Upper lobe of left lung (tissue), 6 donors: ENCODE measurements around the gene GINS1. TPM values are rescaled to one million over a fixed set of nuclear protein-coding genes. Genes with fewer than 3 reads are reported as not detected.

Experiments used
- ATAC-seq, 2 donors: fragments of 200-7000 bp; cut with Tn5 transposase; one replicate each; pipeline ENCODE4 v1.9.1; 2022; ENCODE audit warnings: mild to moderate bottlenecking in 2 of 2, moderate library complexity in 2 of 2; ENCODE audit not compliant: low FRiP score in 2 of 2
- DNase-seq, 2 donors: peaks; one replicate each; pipeline ENCODE4 v3.0.0-alpha.2; 2019 to 2020
- H3K27ac ChIP-seq, 4 donors: fragments of 200-600 bp; sonication (generic); one replicate each; pipeline ENCODE4 v1.5.1; 2016 to 2019
- H3K27me3 ChIP-seq, 4 donors: fragments of 200-600 bp; sonication (generic); one replicate each; pipeline ENCODE4 v1.5.1; 2017 to 2019
- H3K36me3 ChIP-seq, 4 donors: fragments of 200-600 bp; sonication (generic); one replicate each; pipeline ENCODE4 v1.5.1; 2016 to 2019
- H3K4me1 ChIP-seq, 4 donors: fragments of 200-600 bp; sonication (generic); one replicate each; pipeline ENCODE4 v1.5.1; 2018 to 2019
- H3K4me3 ChIP-seq, 4 donors: fragments of 200-600 bp; sonication (generic); one replicate each; pipeline ENCODE4 v1.5.1; 2017 to 2019; ENCODE audit warnings: mild to moderate bottlenecking in 2 of 4, moderate library complexity in 1 of 4
- H3K9me3 ChIP-seq, 4 donors: fragments of 200-600 bp; sonication (generic); one replicate each; pipeline ENCODE4 v1.5.1; 2018 to 2019
- EP300 ChIP-seq, 4 donors: sonication (generic); formaldehyde crosslinking; IDR thresholded peaks; one replicate each; pipeline ENCODE4 v1.5.1; 2017; ENCODE audit warnings: antibody characterized with exemption in 4 of 4, control low read depth in 2 of 4
- POLR2A ChIP-seq, 4 donors: fragments of 450-650 bp; IDR thresholded peaks; one replicate each; pipeline ENCODE4 v1.5.1; 2016 to 2017; ENCODE audit warnings: antibody characterized with exemption in 4 of 4, mild to moderate bottlenecking in 2 of 4
- POLR2AphosphoS5 ChIP-seq, 2 donors: sonication (generic); formaldehyde crosslinking; IDR thresholded peaks; one replicate each; pipeline ENCODE4 v1.5.1; 2017; ENCODE audit warnings: antibody characterized with exemption in 2 of 2
- WGBS, 2 donors: methylation state at CpG; one replicate each; pipeline ENCODE4 v1.1.5; 2017 to 2018; 5-methylcytosine and 5-hydroxymethylcytosine counted together
- total RNA-seq, 6 donors: library from RNA; depleted of rRNA in 4 of 6; stranded (reverse); fragments of >200 nt in 4 of 6; gene quantifications; one replicate each; pipeline versions ENCODE4 v1.1.0 to v1.2.1, GENCODE V29; 2016 to 2021
- TF ChIP-seq, protein P1 (sequence below), 6 experiments: fragments of 450-650 bp in 4 of 6; fragments of 200-600 bp in 2 of 6; sonication (generic) in 2 of 6; IDR thresholded peaks; one replicate each; pipeline ENCODE4 v1.5.1; 2016 to 2019; ENCODE audit warnings: antibody characterized with exemption in 6 of 6
- donor health status: DM: no; HTN: no; CAD: no; lungs with moderate emphysema.
- donor health status: DM: no; HTN: yes; CAD: no; lungs with severe emphysema.

GINS1 gene
- 1 to 10 TPM in 2 of 6 donors, under 1 TPM in 4; under 0.01 to 1.8 (median 0.77) TPM for total RNA-seq

DNA sequence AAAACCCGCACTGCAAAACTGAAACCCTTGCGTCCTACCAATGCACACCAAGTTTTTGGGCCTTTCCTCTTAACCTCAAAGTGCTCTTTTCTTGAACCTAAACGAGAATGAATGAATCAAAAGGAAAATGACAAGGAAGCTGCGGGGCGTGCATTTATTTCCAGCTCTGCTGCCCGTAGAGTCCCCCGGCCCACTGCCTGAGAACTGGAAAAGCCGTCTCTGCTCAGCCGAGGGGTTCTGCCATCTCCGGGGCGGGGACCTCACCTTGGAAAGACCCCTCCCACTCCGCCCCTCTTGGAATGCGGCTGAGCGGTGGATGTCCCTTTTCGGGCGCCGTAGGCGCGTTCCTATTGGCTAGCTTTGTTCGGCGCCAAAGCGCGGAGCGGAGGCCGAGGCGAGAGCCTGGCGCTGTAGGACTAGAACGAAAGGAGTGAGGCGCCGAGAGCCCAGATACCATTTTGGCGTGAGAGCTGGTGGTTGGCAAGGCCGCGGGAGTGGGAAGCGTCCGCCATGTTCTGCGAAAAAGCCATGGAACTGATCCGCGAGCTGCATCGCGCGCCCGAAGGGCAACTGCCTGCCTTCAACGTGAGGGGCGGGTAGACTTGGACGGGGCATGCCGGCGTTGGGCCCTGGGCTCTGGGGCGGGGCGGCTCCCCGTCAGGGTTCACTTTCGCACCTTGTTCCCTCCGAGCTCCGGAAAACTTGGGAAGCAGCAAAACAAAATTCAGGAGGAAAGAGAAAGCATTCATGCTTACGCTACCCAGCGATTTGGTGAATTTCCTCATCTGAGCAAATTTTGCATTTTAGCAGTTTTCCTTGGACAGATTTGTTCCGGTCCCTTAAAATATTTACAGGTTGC is at the start of gene GINS1:
TSS of gene GINS1 (plus strand) at position 363 of the 859 bp plus-strand sequence. CDS start at position 511, 148 bp downstream.
- H3K4me3 ChIP-seq, result peak within 1 kb of the TSS; percentile 63 to 78 (median 74)
- H3K9me3 ChIP-seq, result peaks cover 0 to 17% (median 10%) of the 10 kb centered on the region in 4 donors
- ATAC-seq, result peak; percentile 91 to 98
- WGBS, 2 donors, result 1% methylated on average over 40 to 56 of the region's 56 CpGs
- no peaks in the 10 kb centered on the region for H3K36me3 ChIP-seq
- peak; percentile 71 to 92 for DNase-seq
- TF ChIP-seq, protein P1, sequence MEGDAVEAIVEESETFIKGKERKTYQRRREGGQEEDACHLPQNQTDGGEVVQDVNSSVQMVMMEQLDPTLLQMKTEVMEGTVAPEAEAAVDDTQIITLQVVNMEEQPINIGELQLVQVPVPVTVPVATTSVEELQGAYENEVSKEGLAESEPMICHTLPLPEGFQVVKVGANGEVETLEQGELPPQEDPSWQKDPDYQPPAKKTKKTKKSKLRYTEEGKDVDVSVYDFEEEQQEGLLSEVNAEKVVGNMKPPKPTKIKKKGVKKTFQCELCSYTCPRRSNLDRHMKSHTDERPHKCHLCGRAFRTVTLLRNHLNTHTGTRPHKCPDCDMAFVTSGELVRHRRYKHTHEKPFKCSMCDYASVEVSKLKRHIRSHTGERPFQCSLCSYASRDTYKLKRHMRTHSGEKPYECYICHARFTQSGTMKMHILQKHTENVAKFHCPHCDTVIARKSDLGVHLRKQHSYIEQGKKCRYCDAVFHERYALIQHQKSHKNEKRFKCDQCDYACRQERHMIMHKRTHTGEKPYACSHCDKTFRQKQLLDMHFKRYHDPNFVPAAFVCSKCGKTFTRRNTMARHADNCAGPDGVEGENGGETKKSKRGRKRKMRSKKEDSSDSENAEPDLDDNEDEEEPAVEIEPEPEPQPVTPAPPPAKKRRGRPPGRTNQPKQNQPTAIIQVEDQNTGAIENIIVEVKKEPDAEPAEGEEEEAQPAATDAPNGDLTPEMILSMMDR (IDR thresholded peaks at IDR 0.05), result peak in 1 of 6 experiments; percentile 8
- TF ChIP-seq EP300 (IDR thresholded peaks at IDR 0.05) (no peak), POLR2A (IDR thresholded peaks at IDR 0.05) (no peak), POLR2AphosphoS5 (IDR thresholded peaks at IDR 0.05) (peak in 1 of 2 donors; percentile 81)
- no peaks in the 10 kb centered on the region for H3K27me3 ChIP-seq
- peaks cover 6 to 10% (median 8%) of the 10 kb centered on the region in 4 donors for H3K4me1 ChIP-seq
- peak within 1 kb of the TSS; percentile 37 to 69 (median 42) for H3K27ac ChIP-seq

DNA sequence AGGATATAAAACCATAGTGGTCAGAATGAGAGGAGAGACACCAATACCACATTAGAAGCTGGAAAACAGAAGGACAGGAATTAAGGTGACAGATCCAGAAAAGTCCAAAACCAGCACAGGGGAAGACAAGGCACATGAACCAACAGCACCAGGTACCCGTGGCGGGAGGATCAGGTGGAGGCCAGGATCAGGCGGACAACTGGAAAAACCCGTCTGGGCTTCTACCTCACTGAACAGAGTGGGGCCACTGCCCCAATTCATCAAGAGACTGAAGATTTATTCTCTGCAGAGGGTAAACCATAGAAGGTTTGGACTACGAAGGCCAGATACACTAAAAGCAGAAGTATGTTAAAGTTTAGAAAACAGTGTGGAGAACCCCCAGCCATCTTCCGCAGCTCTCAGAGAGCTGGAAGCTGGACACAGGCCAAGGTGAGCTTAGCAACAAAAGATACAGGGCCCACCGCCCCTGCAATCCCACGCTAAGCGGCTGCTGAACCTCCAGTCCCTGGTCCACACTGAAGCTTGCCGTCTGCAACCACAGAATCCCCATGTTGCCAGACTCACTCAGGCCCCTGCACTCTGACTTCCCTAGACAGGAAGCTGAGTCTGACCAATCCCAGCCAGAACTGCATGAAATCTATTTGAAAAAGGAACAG is 46.7 kb upstream of the GINS1 start:
- no peak for DNase-seq
- WGBS, 2 donors, result 64 to 69% methylated on average over 8 to 10 of the region's 10 CpGs

DNA sequence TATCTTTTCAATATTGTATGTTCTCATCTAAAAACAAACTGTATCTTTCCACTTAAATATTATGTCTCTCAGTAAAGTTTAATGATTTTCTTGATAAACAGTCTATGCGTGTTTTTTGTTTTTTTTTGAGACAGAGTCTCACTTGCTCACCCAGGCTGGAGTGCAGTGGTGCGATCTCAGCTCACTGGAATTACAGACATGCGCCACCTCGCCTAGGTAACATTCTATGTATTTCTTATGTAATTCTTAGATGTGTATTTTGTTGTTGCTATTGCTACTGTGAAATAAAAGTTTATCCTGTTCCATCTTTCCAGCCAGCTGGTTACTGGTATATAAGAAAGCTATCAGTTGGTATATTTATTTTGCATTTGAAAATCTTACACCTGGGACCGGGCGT is 46.2 kb upstream of the GINS1 start:
- ATAC-seq (no peak), DNase-seq (no peak)
- Histone ChIP-seq H3K9me3 (no peaks in the 10 kb centered on the region), H3K36me3 (no peaks in the 10 kb centered on the region), H3K27me3 (no peaks in the 10 kb centered on the region), H3K4me3 (no peak overlapping the region), H3K27ac (peak overlapping the region in 1 of 4 donors; percentile 45), H3K4me1 (peaks cover 0 to 10% (median 4%) of the 10 kb centered on the region in 4 donors)
- no peak for TF ChIP-seq POLR2A (IDR thresholded peaks at IDR 0.05)
- TF ChIP-seq, protein P1 (IDR thresholded peaks at IDR 0.05), result no peak
- TF ChIP-seq EP300 (IDR thresholded peaks at IDR 0.05), result no peak
- no peak for TF ChIP-seq POLR2AphosphoS5 (IDR thresholded peaks at IDR 0.05)
- 81 to 85% methylated on average over 6 of the region's 6 CpGs for WGBS, 2 donors

More for the DNA sequence above, 46.7 kb upstream of the GINS1 start:
- no peaks in the 10 kb centered on the region for H3K36me3 ChIP-seq
- peaks cover 0 to 13% (median 7%) of the 10 kb centered on the region in 4 donors for H3K4me1 ChIP-seq
- no peak overlapping the region for H3K4me3 ChIP-seq
- H3K27ac ChIP-seq, result peak overlapping the region in 2 of 4 donors; percentile 45 to 47
- ATAC-seq, result peak; percentile 38 to 56
- TF ChIP-seq POLR2AphosphoS5 (IDR thresholded peaks at IDR 0.05) (no peak), EP300 (IDR thresholded peaks at IDR 0.05) (no peak), POLR2A (IDR thresholded peaks at IDR 0.05) (no peak)
- TF ChIP-seq, protein P1 (IDR thresholded peaks at IDR 0.05), result no peak
- no peaks in the 10 kb centered on the region for H3K27me3 ChIP-seq
- H3K9me3 ChIP-seq, result no peaks in the 10 kb centered on the region

DNA sequence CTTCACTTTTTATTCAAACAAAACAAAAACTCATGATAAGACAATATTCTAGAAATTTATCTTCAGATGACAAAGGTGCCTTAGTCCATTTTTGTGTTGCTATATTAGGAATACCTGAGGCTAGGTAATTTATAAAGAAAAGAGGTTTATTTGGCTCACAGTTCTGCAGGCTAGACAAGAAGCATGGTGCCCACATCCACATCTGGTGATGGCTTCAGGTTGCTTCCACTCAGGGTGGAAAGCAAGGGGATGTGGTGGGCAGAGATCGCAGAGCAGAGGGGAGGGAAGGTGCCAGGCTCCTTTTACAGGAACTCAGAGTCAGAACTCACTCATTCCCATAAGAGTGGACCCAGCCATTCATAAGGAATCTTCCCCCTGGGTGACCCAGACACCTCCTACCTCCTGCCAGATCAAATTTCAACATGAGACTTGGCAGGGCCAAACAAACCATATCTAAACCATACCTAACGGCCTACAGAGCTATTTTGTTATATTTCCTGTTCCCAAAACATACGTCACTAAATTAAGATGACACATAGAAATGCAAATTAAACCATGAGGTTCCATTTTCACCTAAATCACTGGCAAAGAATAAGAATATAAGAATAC is 43.2 kb upstream of the GINS1 start:
- WGBS, 2 donors, result 71 to 81% methylated on average over 3 of the region's 3 CpGs
- H3K27ac ChIP-seq, result no peak overlapping the region
- TF ChIP-seq EP300 (IDR thresholded peaks at IDR 0.05) (no peak), POLR2AphosphoS5 (IDR thresholded peaks at IDR 0.05) (no peak), POLR2A (IDR thresholded peaks at IDR 0.05) (no peak)
- TF ChIP-seq, protein P1 (IDR thresholded peaks at IDR 0.05), result no peak
- no peak for DNase-seq
- no peaks in the 10 kb centered on the region for H3K36me3 ChIP-seq
- H3K9me3 ChIP-seq, result no peaks in the 10 kb centered on the region
- no peak overlapping the region for H3K4me3 ChIP-seq
- H3K4me1 ChIP-seq, result peaks cover 0 to 7% (median 3%) of the 10 kb centered on the region in 4 donors
- no peak for ATAC-seq
- H3K27me3 ChIP-seq, result no peaks in the 10 kb centered on the region
